AG08396 (cell line): Measurements from ENCODE around the gene ZSCAN10.

ENCODE experiments used
- DNase-seq: peaks from one replicate; pipeline ENCODE4 v3.0.0; 2012; ENCODE audit warnings: low spot score, mixed read lengths

ZSCAN10 gene

DNA sequence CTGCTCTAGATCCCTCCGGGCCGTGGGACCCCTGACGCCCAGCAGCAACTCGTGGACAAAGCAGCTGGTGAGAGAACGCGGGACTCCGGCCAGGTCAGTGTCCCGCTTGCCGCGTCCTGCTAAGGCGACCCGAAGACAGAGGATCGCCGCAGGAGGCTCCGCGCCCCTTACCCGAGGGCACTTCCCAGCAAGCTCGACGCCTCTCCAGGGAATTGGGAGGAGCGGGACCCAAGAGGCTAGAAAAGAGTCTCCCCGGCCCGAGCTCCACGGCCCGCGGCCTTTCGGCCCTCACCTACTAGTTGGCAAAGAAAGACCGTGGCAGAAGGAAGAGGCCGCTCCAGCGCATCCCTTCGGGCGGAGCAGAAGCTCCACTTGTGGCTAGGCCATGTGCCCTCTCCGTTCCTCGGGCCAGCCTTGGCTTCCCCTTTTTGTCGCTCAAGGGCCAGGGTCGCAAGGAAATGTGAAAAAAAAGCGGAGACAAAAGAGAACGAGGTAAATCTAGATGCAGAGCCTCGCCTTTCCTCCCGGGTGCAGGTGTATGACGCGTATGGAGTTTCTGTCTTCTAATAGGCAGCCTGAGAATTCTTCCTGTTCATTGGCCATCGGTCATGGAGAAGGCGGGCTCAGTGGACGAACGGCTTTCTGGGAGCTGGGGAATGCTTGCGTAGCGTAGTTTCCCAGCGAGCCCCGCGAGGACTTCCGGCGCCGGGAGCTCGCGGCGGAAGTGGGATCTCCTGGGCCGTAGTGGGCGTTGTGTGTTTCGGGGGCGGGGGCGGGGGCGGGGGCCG, 35.4 kb upstream of the ZSCAN10 start, which contains the start of gene ZNF213:
Gene ZNF213, plus strand, starts transcription at position 692 of the 788 bp plus-strand sequence. CDS start 2,252 bp downstream, outside the sequence.
- DNase-seq: peak; percentile 95

DNA sequence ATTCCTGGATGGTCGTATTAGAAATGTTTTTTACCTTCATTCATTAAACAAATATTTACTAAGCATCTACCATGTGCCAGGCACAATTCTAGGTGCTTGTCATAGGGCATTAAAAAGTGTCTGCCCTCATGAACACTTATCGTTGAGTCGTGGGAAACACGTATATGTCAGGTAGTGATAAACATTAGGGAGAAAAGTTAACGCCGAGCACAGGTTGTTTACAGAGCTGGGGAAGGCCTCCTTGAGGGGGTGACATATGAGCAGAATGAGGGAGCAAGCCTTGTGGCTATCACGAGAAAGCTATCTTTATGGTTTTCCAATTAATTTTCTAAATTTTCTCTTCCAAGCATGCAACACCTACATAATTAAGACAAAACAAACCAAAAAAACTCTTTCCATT, 34.8 kb upstream of the ZSCAN10 start:
- DNase-seq: no peak

DNA sequence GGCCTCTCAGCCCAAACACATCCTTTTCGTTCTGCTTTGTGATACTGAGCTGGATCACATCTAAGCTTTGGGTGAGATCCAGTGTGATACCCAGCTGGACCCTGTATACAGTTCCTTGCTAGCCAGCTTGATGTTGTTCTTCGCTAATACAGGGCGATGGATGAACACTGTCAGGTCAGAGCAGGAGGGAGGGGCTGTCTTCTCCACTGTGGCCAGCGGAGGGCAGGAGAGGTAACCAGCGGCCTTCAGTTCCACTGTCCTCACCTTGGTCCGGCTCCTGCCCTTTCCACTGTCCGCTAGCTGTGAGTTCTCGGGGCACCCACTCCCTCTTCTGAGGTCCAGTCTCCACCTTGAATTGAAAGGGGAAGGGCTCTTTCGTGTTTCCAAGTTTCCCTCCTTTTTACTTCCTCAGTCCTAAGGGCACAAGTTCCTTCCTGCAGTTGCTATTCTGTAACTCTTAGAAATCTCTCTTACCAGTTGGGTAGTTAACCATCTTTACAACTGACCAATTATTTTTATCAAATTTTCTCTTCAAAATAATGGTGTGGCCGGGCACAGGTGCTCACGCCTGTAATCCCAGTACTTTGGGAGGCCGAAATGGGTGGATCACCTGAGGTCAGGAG, 32.8 kb upstream of the ZSCAN10 start:
- DNase-seq: no peak

DNA sequence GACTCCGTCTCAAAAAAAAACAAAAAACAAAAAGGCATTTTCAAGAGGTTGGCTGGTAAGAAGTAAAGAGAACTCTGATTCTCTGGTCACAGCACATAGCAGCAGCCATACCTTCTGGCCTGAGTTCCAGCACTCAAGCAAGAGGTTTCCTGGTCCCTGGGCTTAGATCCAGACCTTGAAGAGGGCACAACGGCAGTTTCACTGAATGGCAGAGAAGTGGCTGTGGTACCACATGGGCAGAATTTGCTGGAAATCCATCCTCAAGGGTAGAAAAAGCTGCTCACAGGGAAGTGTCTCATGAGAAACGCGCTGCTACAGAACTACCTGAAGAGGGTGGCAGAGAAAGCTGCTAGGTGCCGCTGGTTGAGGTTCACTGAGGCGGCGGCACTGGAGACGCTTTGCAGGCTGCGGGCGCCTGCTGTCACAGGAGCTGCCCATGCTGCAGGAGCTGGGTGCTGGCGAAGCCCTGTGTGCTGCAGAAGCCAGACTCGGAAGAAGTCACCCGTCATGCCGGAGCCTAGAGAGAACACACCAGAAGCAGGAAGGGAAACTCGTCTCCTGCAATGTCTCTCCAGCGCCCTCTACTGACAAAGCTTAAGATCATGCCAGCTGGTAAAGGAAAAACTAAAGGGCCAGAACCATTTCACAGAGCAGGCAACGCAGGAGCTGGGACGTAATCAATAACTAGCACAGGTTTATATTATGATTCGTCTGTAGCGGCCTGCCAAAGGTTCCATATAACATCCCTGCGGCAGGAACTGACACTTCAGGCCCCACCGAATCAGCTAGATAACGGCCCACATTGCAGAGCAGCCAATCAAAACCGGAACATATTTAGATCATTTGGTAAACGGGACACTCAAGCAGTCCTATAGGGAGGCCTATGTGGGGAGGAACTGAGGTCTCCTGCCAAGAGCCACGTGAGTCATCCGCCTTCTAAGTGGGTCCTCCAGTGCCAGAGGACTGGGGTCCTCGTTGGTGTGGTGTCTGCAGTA, 30.3 kb upstream of the ZSCAN10 start:
- DNase-seq: peak; percentile 56

DNA sequence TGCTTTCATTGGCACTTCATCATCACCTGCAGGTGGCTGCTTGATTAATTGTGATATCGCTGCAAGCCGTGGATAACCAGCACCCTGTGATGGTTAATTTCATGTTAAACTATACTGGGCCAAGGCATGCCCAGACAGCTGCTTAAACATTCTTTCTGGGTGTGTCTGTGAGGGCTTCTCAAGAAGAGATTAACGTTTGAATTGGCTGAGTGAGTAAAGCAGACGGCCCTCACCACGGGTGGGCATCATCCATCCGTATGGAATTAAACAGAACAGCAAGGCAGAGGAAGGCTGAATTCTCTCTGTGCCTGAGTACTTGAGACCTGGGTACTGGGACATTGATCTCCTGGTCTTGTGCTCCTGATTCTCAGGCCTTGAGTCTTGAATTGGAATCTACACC, 28.7 kb upstream of the ZSCAN10 start:
- DNase-seq: no peak

DNA sequence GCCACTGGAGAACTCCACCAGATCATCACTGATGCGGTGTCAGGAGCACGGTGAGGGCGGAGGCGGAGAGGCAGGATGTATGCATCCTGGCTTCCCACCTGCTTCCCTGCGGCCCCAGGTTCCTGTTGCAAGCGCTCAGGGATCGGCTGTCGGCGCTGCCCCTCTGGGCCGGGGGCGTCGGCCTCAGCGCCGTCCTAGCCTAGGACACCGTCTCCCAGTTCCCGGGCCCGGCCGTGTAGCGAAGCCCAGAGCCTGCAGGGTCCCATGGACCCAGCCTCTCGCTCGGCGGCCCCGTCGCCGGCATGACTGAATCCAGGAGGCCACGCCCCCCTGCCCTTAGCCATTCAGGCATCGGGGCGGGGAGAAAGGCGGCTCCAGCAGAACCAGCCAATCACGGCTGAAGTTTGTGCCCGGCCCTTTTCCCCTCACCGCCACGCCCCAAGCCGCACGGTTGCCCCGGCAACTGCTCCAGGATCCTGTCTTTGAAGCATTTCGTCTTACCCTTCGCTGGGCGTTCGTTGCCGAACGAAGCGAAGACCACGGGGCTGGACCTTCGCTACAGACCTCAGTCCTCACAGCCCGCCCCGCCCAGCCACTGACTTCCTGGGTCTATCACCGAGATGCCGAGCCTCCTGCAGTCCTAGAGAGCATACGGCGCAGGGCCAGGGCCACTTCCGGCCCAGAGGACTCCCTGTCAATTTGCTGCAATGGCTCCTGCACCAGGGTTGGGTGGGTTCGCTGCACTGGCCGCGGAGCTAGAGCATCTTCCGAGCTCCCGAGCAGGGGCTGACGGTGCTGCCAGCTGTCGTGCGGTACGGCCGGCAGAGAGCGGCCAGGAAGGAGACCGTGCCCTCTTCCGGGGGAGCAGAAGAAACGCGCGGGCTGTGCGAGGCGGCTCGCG, 25.1 kb upstream of the ZSCAN10 start:
- peak; percentile 96 for DNase-seq

DNA sequence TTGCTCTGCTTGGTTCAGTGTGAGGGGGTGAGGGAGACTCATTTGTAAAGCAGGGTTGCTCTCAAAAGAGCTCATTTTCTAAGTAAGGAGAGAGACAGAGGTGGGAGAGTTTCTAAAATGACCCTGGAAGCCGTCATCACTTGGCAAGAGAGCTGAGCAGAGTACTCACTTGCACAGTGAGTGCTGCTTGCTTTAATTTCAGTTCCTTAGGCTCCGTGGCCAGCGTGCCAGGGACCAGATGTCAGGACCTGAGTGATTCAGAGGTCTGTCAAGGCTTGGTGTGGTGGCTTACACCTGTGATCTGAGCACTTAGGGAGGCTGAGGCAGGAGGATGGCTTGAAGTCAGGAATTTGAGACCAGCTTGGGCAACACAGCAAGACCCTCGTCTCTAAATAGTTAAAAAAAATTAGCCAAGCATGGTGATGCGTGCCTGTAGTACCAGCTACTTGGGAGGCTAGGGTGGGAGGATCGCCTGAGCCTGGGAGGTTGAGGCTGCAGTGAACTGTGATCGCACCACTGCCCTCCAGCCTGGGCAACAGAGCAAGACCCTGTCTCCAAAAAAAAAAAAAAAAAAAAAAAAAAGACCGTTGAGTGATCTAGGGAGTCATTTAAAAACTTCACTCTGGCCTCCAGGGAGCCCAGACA, 24.0 kb upstream of the ZSCAN10 start:
- DNase-seq: no peak

DNA sequence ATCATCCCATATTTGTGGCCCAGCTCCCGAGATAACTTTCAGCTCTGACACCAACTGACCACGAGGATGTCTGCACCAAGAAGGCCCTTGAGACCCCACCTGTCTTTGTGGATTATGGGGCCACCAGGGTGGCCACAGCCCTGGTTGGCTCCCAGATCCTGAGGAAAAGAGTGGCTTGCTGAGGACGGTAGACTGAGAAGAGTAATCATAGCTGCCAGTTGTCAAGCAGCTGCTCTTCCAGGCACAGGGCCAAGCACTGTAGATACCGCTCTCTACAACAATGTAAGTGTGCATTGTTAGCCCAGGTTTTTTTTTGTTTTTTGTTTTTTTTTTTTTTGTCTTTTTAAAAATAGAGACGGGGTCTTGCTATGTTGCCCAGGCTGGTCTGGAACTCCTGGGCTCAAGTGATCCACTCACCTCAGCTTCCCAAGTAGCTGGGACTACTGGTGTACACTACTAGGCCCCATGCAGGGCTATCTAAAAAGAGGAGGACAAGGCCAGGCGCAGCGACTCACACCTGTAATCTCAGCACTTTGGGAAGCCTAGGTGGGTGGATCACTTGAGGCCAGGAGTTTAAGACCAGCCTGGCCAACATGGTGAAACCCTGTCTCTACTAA, 22.9 kb upstream of the ZSCAN10 start:
- no peak for DNase-seq

DNA sequence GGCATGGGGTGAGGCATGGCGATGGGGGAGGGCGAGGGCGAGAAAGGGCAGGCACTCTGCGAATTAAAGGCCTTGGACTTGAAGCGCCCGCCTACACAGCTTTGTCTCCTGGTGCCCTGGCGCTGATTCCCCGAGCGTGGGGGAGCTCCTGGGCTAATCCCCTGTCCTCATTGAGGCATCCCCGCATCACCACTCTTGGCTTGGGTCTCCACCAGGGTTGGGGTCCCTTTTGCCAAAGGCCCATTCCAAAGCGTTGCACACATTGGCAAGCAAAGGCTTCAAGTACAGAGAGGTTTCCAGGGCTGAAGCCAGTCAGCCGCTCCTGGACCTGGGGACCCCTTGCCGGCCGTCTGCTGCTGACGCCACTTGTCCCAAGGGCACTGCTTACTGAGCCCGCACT, 21.3 kb upstream of the ZSCAN10 start:
- DNase-seq: no peak

DNA sequence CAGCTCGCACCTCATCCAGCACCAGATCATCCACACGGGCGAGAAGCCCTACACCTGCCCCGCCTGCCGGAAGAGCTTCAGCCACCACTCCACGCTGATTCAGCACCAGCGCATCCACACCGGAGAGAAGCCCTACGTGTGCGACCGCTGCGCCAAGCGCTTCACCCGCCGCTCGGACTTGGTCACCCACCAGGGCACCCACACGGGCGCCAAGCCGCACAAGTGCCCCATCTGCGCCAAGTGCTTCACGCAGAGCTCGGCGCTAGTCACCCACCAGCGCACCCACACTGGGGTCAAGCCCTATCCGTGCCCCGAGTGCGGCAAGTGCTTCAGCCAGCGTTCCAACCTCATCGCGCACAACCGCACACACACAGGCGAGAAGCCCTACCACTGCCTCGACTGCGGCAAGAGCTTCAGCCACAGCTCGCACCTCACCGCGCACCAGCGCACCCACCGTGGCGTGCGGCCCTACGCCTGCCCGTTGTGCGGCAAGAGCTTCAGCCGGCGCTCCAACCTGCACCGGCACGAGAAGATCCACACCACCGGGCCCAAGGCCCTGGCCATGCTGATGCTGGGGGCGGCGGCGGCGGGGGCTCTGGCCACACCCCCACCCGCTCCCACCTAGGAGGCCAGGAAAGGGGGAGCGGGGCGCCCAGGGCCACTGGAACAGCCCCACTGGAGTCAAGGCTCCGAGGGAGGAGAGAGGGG, 20.8 kb upstream of the ZSCAN10 start:
- DNase-seq: no peak

DNA sequence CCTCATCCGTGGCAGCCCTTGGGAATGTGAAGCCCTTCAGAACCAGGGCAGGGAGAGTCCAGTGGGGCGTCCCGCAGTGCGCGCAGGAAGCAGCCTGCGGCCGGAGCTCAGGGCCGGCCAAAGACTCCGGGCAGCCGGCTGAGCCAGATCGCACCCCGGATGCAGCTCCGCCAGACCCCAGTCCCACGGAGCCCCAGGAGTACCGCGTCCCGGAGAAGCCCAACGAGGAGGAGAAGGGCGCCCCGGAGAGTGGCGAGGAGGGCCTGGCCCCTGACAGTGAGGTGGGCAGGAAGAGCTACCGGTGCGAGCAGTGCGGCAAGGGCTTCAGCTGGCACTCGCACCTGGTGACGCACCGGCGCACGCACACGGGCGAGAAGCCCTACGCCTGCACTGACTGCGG, 20.2 kb upstream of the ZSCAN10 start:
- DNase-seq: no peak

DNA sequence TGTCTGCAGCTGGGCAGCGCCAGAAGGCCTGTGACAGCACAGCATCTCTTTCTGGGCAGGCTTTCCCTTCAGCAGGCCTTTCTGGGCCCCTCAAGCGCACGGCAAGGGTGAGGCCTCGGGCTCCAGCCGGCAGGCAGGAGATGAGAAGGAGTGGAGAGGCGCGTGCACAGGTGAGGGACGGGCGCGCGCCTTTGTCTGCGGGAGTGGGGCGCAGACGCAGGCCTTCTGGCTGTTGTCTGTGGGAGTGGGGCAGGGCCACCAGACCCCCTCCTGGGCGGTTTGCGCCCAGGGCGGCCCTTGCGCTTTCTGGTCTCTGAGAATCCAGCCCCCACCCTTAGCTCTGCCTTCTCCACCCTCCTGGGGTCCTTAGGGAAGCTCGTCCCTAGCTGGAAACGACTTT, 19.8 kb upstream of the ZSCAN10 start:
- no peak for DNase-seq

DNA sequence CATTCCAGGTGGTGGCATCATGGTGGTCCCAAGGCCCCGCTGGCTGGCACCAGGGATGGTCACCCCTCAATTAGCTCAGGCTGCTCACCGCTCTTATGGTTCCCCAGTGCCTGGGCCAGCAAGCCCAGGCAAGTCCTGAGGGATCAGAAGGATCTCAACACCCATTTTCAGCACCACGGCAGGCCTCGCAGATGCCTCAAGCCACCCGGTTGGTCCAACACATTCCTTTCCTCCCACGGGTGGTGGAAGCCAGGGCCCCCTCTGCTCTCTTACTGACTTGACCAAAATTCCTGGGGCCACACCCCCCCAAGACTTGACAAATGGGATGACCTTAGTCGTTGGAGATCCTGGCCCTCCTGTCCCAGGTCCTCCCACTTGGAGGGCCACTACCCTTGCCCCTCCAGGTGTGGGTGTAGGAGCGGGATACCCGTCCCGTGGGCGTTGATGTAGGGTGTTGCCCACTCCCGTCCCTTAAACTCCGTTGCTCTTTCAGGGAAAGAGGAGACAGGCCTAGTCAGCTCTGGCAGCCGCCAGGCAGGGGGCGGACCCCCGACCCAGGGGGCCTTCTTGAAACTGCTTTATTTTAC, 19.2 kb upstream of the ZSCAN10 start:
- no peak for DNase-seq

DNA sequence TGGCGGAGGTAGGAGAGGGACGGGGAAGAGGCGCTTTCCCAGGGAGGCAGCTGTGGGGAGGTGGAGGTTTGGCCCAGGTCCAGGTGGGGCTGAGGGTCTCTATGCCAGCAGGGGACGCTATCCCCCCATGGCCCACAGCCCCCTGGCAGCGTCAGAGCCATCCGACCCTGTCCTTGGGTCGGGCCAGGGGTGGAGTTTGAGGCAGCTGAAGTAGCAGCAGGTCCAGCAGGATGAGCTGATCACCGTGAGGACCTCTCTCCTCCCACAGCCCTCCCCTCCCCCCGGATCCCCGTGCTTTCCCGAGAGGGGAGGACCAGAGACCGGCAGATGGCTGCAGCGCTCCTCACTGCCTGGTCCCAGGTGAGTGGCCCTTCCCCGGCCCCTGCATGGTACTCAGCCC, 16.5 kb upstream of the ZSCAN10 start:
- DNase-seq: no peak

DNA sequence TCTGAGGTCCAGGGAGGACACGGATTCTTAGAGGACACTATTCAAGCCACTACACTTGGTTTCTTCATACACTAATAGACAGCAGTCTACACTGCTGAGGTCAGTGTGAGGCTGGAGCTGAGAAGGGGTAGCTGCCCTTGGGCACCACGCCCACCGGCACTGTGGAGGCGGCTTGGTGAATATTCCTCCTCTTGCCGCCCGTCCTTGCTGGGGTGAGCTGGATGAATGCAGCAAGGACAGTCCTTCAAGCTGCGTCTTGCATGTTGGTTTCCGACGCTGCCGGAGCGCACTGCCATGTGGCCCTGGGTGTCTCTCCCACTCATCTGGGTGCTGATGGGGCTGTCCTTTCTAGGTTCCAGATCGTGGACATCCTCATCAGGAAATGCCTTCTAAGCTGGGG, 15.9 kb upstream of the ZSCAN10 start:
- DNase-seq: no peak

DNA sequence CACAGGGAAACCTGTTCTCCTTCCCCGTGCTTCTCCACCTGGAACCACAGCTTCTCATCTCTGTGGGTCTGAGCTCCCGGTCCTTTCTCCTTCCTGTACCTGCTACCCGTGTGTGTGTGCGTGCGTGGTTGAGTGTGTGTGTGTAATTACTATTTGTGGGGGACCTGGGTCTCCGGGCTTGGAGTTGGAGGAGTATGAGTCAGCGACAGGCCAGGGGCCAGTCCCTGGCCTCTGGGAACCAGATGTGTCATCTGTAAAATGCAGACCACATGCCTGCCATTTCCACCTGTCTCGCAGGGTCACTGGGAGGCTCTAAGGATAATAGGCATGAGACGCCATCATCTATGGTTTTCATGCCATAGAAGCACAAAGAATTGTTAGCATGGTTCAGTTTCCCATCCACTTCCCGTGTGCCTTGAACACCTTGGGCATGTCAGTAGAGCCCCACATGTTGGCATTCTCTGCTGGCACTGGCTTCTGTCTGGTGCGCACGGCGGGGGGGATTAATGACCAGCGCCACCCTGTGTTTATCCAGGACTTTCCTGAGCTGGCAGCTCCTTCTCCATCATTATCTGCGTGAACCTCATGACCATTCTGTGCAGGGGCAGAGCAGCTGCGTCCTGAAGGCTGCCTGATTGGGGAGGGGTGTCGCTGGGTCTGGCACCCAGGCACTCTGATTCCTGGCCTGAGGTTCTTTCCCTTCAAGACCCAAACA, 14.8 kb upstream of the ZSCAN10 start:
- no peak for DNase-seq

DNA sequence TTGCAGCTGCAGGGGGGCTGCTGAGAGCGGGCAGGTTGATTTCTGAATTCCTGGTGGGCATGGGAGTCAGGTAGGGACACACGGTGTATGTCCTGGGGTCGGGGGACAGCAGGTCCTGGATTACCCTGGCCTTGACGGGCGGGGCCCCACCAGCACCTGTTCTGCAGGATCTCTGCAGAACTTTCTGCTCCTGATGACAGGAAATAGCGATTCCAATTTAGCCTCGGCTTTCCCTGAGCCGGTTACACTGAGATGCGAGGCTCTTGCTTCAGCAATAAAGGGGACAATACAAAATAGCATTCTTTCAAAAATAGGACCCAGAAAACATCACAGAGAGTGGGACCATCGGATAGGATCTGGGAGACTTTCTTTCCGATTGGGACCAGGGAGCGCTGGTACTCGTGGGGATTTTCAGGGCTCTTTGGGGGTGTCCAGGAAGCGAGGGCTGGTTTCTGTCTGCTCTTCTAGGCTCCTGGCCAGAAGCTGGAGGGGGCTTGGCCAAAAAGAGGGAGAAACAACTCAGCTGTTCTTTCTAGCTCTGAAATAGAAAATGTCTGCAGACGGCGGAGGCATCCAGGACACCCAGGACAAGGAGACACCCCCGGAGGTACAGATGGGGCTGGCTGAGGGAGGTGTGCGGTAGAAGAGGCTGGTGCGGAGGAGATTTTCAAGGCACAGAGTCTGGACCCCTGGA, 13.9 kb upstream of the ZSCAN10 start:
- DNase-seq: no peak
